ENCODE measurements around the gene PLET1. TPM values are rescaled to one million over a fixed set of nuclear protein-coding genes. Genes with fewer than 3 reads are reported as not detected.

Gene PLET1
- total and polyA plus RNA-seq, 2 donors (not counting 1 experiment from before 2014, with no cell fraction given) = not detected

DNA sequence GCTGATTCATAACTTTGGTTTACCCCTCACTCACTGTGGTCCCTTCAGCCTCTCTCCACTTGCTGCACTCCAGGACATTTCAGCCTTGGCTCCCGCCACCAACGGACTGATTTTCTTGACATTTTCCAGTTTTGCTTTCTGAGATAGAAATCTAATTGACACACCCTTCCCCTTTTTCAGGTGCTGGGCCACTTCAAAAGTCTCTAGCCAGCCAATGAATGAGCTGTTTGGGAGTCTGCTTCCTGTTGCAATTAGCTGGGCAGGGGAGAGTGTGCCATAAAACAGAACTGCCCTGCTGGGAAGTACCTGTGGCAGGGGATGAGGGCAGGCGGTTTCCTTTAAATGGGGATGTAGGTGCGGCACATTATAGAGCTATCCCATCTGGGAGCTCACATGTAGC, 21.1 kb upstream of the PLET1 start:
- H3K27ac ChIP-seq (ENCODE audit: low read length in 2 of 2) = no peak overlapping the region
- H3K27me3 ChIP-seq (replicated peaks in 1 of 4; ENCODE audit: control extremely low read depth in 1 of 4, control insufficient read depth in 3 of 4, insufficient read depth in 4 of 4, low read length in 3 of 4) = peaks cover 0 to 2% (median 0%) of the 10 kb centered on the region in 4 experiments
- 29% methylated on average over 2 of the region's 4 CpGs for WGBS (ENCODE audit: insufficient coverage)
- CTCF ChIA-PET = interaction anchor here (0.7 to 19.7 kb wide), 8 partner anchors 10 to 1959 kb away, joined by 3 to 471 read pairs (median 16); partner anchors contain the start of gene PTS
- no peaks in the 10 kb centered on the region for H3K9me3 Mint-ChIP-seq (ENCODE audit: insufficient read depth)
- POLR2A ChIA-PET = no interaction called here
- H3K27ac Mint-ChIP-seq = no peak overlapping the region
- H3K4me2 ChIP-seq (replicated peaks; ENCODE audit: low read depth, low read length, poor library complexity, severe bottlenecking) = peak overlapping the region; percentile 27
- no peak for ATAC-seq (ENCODE audit: low read depth)
- peaks cover 18% of the 10 kb centered on the region for H3K4me1 Mint-ChIP-seq
- peaks cover 7 to 15% of the 10 kb centered on the region in 2 donors for H3K4me1 ChIP-seq (ENCODE audit: control insufficient read depth in 2 of 2, insufficient read depth in 2 of 2, low read length in 2 of 2)
- H3K36me3 ChIP-seq (replicated peaks in 1 of 2; ENCODE audit: control extremely low read depth in 1 of 2, control insufficient read depth in 1 of 2, extremely low read depth in 1 of 2, insufficient read depth in 2 of 2, low read length in 1 of 2) = no peaks in the 10 kb centered on the region
- no peak overlapping the region for H3K9ac ChIP-seq (ENCODE audit: low read length)
- TF ChIP-seq, protein P1, sequence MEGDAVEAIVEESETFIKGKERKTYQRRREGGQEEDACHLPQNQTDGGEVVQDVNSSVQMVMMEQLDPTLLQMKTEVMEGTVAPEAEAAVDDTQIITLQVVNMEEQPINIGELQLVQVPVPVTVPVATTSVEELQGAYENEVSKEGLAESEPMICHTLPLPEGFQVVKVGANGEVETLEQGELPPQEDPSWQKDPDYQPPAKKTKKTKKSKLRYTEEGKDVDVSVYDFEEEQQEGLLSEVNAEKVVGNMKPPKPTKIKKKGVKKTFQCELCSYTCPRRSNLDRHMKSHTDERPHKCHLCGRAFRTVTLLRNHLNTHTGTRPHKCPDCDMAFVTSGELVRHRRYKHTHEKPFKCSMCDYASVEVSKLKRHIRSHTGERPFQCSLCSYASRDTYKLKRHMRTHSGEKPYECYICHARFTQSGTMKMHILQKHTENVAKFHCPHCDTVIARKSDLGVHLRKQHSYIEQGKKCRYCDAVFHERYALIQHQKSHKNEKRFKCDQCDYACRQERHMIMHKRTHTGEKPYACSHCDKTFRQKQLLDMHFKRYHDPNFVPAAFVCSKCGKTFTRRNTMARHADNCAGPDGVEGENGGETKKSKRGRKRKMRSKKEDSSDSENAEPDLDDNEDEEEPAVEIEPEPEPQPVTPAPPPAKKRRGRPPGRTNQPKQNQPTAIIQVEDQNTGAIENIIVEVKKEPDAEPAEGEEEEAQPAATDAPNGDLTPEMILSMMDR (IDR thresholded peaks at IDR 0.05) = no peak
- no peak for TF ChIP-seq EZH2 (IDR thresholded peaks at IDR 0.05; ENCODE audit: borderline replicate concordance, insufficient read depth, low read depth, low read length, poor library complexity, severe bottlenecking)
- intact Hi-C loops (cut with micrococcal nuclease) = loop anchor here (10.0 kb wide), 1 partner anchor 1033 kb away; the partner anchor contains the start of gene TTC12
- no peaks in the 10 kb centered on the region for H3K9me3 ChIP-seq (ENCODE audit: control extremely low read depth in 1 of 3, control insufficient read depth in 2 of 3, insufficient read depth in 1 of 3, low read length in 2 of 3)
- H3K27me3 Mint-ChIP-seq = no peaks in the 10 kb centered on the region
- no peak overlapping the region for H3K4me3 ChIP-seq (ENCODE audit: control extremely low read depth in 1 of 5, extremely low read depth in 1 of 5, insufficient read depth in 1 of 5, low read depth in 2 of 5, low read length in 4 of 5)
- H2AFZ ChIP-seq (ENCODE audit: insufficient read depth, low read depth, low read length, poor library complexity, severe bottlenecking) = peak overlapping the region; percentile 27
- peak overlapping the region; percentile 50 for H3K4me3 Mint-ChIP-seq
- no peaks in the 10 kb centered on the region for H4K20me1 ChIP-seq (ENCODE audit: control insufficient read depth, insufficient read depth, low read length, poor library complexity, severe bottlenecking)
- H3K79me2 ChIP-seq (ENCODE audit: control insufficient read depth, insufficient read depth, low read length) = no peaks in the 10 kb centered on the region
- no peak for DNase-seq

Measured in B cell (primary cell).